Inflammatory macrophage (primary cell): ENCODE results near the gene SMPD3.
A peak's percentile ranks its signal among the peaks of the same experiment; 100 is the strongest.

ENCODE experiments used
- DNase-seq, 2 donors: peaks; one replicate each; pipeline ENCODE4 v3.0.0-alpha.2; 2020 to 2022

Gene SMPD3

DNA sequence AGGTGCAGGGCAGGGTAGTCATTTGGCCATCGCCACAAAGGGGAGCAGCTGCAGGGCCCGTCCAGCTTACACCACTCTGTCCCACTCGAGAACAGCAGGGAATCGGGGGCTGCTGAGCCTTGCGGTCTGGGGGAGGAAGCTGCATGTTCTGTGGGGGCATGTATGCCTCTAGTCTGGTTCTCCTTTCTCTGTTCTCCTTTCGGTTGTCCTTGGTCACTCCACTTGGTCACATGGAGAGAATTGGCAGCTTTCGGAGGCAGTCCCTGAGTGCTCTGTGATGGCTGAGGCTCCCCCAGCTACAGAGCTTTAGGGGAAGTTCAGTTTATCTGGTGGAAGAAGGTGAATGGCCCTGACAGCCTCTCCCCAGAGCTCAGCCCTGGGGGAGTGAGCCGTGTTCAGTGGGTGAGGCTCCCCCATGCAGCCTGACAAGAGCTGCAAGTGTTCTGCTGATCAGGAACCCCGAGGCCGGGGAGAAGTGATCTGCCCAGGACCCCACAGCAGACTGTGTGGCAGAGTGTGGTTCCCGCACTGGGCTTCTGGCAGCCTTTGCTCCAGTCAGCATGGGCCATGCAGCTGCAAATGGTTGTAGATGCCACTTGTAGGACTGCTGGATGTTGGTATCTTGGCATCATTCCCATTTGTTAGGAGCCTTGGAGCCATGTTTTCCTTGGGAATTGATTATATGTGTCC lies 22.3 kb upstream of the SMPD3 start:
- DNase-seq: peak; percentile 94 to 95

DNA sequence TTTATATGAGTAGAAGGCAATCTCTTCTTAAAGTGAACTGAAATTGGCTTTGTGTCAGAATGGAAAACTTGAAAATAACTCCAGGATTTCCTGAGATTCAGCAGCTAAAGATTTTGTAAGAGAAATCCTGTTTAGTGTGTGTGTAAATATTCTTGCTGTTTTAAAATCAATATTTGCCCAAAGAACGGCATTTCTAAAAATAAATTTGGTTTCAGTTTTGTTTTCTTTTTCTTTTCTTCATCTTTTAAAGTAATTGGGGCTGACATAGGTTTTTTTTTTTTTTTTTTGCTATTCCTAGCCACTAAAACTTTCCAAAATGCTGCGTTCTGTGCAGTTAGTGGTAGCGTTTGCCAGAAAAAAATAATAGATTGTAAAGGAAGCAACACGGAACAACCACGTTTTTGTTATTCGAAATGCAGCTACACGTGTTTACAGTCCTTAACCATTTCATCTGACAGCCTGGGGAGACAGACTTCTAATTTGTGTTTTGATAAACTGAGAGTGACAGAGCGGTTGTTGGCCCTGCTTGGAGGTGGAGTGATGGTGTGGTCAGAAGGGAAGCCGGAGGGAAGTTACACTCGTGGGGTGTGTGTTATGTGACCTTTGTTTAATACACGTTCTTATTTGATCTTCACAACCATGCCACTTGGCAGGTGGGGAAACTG lies 21.6 kb upstream of the SMPD3 start:
- DNase-seq: no peak

DNA sequence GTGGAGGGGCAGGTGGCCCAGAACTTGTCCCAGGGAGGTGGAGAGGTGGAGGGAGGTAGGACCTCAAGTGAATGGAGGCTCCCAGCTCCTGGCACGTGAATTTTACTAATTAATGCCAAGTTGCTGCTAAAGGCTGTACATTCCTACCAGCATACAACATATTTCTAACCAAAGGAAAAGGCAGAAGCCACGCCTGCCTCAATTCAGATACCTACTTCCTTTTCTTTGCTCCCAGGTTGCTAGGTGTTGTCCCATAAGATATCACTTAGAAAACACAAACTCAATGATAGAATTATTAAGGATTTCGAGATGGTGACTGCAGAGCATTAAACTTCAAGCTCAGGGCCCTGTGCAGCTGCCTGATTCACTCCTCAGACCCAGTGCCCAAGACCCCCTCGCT lies 20.5 kb upstream of the SMPD3 start:
- DNase-seq: no peak

DNA sequence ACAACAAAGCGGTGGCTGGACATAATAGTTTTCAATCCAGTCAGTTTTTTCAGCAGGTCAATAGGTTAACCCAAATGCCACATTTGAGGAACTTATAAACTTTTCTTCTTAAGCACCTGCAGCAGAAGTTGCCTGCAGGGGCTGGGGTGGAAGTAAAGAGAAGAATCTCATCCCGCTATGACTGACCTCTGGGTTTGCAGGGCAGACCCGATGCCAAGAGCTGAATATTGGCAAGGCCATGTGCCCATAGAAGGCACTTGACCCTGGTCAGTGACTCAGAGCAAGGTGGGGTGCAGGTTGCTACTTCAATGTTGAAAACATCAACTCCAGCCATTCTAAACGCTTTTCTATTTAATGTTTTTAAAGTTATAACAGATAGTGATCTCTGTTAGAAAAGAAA lies 17.9 kb upstream of the SMPD3 start:
- no peak for DNase-seq

GRCh38 chr16:68463904-68464303 lies 15.6 kb upstream of the SMPD3 start:
- DNase-seq: no peak

GRCh38 chr16:68460067-68460466 lies 11.8 kb upstream of the SMPD3 start:
- DNase-seq: no peak

GRCh38 chr16:68459457-68459856 lies 11.1 kb upstream of the SMPD3 start:
- no peak for DNase-seq

DNA sequence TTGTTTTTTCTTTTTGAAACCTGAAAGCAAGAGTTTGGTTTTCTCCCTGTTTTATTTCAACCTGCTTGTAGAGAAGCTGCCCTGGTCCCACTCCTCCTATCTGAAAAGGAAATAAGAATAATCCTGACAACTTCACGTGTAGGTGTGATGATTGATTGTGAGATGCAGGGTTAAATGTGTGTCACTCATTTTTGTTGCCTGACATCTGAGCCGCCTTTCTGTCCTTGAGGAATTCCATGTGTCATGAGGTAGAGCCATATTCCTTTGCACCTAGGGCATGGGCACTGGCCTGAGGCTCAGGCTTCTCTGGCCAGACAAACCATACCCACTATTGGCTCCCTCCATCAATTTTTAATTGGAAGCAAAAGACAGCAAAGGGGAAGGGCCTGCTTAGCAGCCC lies 10.2 kb upstream of the SMPD3 start:
- DNase-seq: no peak

DNA sequence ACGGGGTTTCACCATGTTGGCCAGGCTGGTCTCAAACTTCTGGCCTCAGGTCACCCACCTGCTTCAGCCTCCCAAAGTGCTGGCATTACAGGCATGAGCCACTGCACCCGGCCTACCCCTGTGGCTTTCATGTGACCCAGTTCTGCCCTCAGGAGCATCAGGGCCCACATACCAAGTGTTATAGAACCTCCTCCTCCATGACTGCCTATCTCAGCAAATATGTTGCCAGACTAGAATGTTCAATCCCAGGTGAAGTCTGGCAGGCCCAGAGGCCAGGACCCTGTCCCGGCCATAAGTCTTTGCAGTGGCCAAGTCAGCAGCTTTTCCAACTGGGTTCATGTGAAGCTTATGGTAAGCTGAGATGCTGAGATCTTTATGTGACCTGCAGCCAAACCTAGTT lies 9.8 kb upstream of the SMPD3 start:
- no peak for DNase-seq

DNA sequence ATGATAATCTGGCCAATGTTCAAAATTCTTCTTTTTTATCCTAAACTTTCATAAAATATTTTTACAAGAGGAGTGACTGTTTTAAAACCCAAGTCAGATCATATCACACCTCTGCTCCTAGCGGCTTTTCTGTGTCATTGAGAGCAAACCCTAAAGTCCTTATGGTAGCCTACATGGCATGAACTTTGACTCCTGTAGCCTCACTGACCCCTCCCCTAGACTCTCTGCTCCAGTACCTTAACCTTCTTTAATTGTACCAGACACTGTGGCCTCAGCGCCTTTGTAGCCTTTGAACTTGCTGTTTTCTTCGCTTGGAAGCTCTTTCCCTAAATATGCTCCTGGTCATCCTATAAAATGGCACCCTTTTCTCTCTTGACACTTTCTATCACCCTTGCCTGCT lies 7.3 kb upstream of the SMPD3 start:
- DNase-seq: no peak

GRCh38 chr16:68454920-68455435 lies 6.7 kb upstream of the SMPD3 start:
- DNase-seq: no peak

- no peak for DNase-seq
Measured at GRCh38 chr16:68453816-68454215, 5.5 kb upstream of the SMPD3 start.

GRCh38 chr16:68452176-68452575 lies 3.9 kb upstream of the SMPD3 start:
- DNase-seq: no peak

- DNase-seq: no peak
Measured at GRCh38 chr16:68451676-68452075, 3.4 kb upstream of the SMPD3 start.

- DNase-seq: no peak
Measured at GRCh38 chr16:68450741-68451255, 2.5 kb upstream of the SMPD3 start.

DNA sequence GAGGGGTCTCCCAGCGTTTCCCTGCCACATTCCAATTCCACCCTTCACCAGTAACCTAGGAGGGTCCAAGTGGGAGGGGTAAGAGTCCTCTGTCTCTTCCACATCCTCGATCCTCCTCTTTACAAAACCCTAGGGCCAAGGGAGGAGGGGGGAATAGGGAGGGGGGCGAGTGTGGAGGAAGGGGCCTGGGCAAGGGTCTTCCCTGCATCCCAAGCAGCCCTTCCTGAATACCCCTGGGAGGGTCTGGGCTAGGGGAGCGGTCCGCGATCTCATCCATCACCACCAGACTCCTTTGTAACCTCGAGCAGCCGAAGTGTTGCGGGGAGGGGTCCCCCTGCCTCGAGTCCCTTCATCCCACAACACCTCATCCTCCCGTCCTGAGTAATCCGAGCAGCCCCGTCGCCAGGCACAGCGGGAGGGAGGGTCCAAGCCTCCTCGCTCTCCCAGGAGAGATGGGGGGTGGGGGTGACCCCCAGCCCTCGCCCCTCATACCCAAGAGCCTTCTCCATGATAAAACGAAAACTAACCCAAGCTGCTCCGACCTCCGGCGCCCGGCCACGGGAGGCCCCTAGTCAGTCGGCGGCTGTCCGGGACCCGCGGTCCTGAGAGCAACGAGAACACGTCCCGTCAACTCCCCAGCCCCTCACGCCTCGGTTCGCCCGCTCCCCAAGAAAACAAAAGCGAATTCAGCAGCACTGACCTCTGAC lies 502 bp downstream of the SMPD3 start:
- DNase-seq: no peak

- DNase-seq: no peak
Measured at GRCh38 chr16:68446681-68447652, 1.3 kb downstream of the SMPD3 start.

- DNase-seq: peak; percentile 82 to 86
Measured at GRCh38 chr16:68445458-68445857, 2.9 kb downstream of the SMPD3 start.

- peak in 1 of 2 donors; percentile 29 for DNase-seq
Measured at GRCh38 chr16:68444056-68444657, 4.2 kb downstream of the SMPD3 start.

- DNase-seq: peak; percentile 14 to 26
Measured at GRCh38 chr16:68436581-68436980, 11.7 kb downstream of the SMPD3 start.

DNA sequence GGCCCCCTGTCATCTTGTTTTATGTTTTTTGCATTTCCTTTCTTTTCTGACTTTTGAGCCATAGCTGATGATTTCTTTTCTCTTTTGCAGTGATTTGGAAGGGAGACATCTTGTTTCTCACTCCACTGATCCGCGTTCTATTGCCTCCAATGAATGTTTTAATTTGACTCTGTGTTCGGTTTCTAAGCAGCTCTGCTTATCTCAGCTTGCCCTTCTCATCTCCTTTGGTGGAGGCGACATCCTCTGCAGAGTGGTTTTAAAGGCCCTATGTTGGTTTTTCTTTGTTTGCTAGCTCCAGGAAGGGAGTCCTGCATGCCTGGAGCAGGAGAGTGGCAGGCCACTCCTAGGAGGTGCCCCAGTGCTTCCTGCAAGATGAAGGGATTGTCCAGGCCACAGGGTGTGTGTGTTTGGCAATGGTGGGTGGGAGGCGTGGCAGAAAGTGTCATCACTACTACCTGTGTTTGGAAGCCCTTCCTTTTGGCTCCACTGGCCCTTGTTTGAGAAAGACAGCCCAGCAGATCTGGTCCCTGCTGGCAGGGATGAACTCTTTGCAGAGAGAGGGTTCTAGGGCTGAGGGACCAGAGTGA lies 13.6 kb downstream of the SMPD3 start:
- no peak for DNase-seq
